ENCODE data around the gene ELANE.

DNA sequence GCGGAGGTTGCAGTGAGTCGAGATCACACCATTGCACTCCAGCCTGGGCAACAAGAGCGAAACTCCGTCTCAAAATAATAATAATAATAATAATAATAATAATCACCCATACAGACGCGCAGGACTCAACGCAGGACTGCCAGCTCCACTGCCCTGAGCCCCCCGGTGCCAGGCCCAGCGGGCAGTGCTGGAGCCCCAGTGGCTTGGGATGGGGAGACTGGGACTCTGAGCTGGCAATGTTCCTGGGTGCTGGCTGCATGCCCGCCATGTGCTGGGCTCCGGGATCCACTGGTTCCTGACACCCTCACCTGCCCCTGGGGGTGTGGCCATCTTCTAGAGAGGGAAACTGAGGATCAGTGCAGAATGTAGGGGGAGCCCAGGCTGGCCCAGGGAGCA lies 24.8 kb upstream of the ELANE start:
- TF ChIP-seq, protein P1, sequence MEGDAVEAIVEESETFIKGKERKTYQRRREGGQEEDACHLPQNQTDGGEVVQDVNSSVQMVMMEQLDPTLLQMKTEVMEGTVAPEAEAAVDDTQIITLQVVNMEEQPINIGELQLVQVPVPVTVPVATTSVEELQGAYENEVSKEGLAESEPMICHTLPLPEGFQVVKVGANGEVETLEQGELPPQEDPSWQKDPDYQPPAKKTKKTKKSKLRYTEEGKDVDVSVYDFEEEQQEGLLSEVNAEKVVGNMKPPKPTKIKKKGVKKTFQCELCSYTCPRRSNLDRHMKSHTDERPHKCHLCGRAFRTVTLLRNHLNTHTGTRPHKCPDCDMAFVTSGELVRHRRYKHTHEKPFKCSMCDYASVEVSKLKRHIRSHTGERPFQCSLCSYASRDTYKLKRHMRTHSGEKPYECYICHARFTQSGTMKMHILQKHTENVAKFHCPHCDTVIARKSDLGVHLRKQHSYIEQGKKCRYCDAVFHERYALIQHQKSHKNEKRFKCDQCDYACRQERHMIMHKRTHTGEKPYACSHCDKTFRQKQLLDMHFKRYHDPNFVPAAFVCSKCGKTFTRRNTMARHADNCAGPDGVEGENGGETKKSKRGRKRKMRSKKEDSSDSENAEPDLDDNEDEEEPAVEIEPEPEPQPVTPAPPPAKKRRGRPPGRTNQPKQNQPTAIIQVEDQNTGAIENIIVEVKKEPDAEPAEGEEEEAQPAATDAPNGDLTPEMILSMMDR (conservative IDR thresholded peaks at IDR 0.05 in 1 of 2, IDR thresholded peaks at IDR 0.05 in 1 of 2; ENCODE audit: low read depth in 1 of 2, low read length in 2 of 2), result no peak
- no peak for TF ChIP-seq EZH2 (IDR thresholded peaks at IDR 0.05; ENCODE audit: low read length, missing control alignments)
